ENCODE measurements around the gene MRPS10. TPM values are rescaled to one million over a fixed set of nuclear protein-coding genes. Genes with fewer than 3 reads are reported as not detected.
"Not testable (repeated sequence)": the region's sequence is repeated elsewhere in the genome, so short reads cannot be mapped to it uniquely, and the experiment has no call there.

MRPS10 gene
- total RNA-seq, 2 experiments from 2014 or later: 39.7 to 40.7 TPM

GRCh38 chr6:42201382-42201781 is 16.3 kb downstream of the MRPS10 start:
- DNase-seq: no peak
- Mint-ChIP-seq H3K27me3 (ENCODE audit: low read depth) (no peaks in the 10 kb centered on the region), H3K36me3 (ENCODE audit: low read depth) (peaks cover 27% of the 10 kb centered on the region), H3K9me3 (peaks cover 3% of the 10 kb centered on the region), H3K27ac (no peak overlapping the region), H3K4me1 (ENCODE audit: low read depth) (no peaks in the 10 kb centered on the region), H3K4me3 (no peak overlapping the region)
- intact Hi-C loops (cut with micrococcal nuclease): no loop called here
- CTCF ChIA-PET: interaction anchor here (0.8 to 2.6 kb wide), 2 partner anchors 13 to 14 kb away, joined by 3 to 17 read pairs; no protein-coding TSS in a partner anchor

- H3K27ac Mint-ChIP-seq: no peak overlapping the region
- intact Hi-C loops (cut with micrococcal nuclease): no loop called here
Measured at GRCh38 chr6:42200035-42200434, 17.6 kb downstream of the MRPS10 start.

GRCh38 chr6:42199106-42199981 is 18.3 kb downstream of the MRPS10 start:
- DNase-seq: no peak
- H3K4me1 Mint-ChIP-seq (ENCODE audit: low read depth): no peaks in the 10 kb centered on the region
- intact Hi-C loops (cut with micrococcal nuclease): no loop called here
- CTCF ChIA-PET: interaction anchor here (1.4 kb wide), 1 partner anchor 15 kb away, joined by 3 read pairs; no protein-coding TSS in a partner anchor
- no peak overlapping the region for H3K4me3 Mint-ChIP-seq
- peaks cover 3% of the 10 kb centered on the region for H3K9me3 Mint-ChIP-seq
- H3K27ac Mint-ChIP-seq: no peak overlapping the region
- H3K27me3 Mint-ChIP-seq (ENCODE audit: low read depth): no peaks in the 10 kb centered on the region
- H3K36me3 Mint-ChIP-seq (ENCODE audit: low read depth): peaks cover 21% of the 10 kb centered on the region

More at GRCh38 chr6:42200035-42200434, 17.6 kb downstream of the MRPS10 start:
- CTCF ChIA-PET: interaction anchor here (1.4 kb wide), 1 partner anchor 14 kb away, joined by 3 read pairs; no protein-coding TSS in a partner anchor
- Mint-ChIP-seq H3K4me3 (no peak overlapping the region), H3K36me3 (ENCODE audit: low read depth) (peaks cover 21% of the 10 kb centered on the region), H3K27me3 (ENCODE audit: low read depth) (no peaks in the 10 kb centered on the region), H3K9me3 (peaks cover 3% of the 10 kb centered on the region), H3K4me1 (ENCODE audit: low read depth) (no peaks in the 10 kb centered on the region)
- DNase-seq: no peak

GRCh38 chr6:42197555-42198362 is 19.9 kb downstream of the MRPS10 start:
- Mint-ChIP-seq H3K4me1 (ENCODE audit: low read depth) (no peaks in the 10 kb centered on the region), H3K27me3 (ENCODE audit: low read depth) (no peaks in the 10 kb centered on the region), H3K4me3 (no peak overlapping the region), H3K36me3 (ENCODE audit: low read depth) (peaks cover 19% of the 10 kb centered on the region), H3K9me3 (peaks cover 3% of the 10 kb centered on the region), H3K27ac (no peak overlapping the region)
- CTCF ChIA-PET: no interaction called here
- peak; percentile 24 for DNase-seq
- intact Hi-C loops (cut with micrococcal nuclease): no loop called here

- no peak for DNase-seq
- Mint-ChIP-seq H3K9me3 (peaks cover 3% of the 10 kb centered on the region), H3K36me3 (ENCODE audit: low read depth) (peaks cover 12% of the 10 kb centered on the region), H3K4me1 (ENCODE audit: low read depth) (no peaks in the 10 kb centered on the region), H3K27ac (no peak overlapping the region), H3K27me3 (ENCODE audit: low read depth) (no peaks in the 10 kb centered on the region), H3K4me3 (no peak overlapping the region)
- CTCF ChIA-PET: interaction anchor here (1.6 kb wide), 2 partner anchors 19 to 91 kb away, joined by 5 to 6 read pairs; no protein-coding TSS in a partner anchor
- intact Hi-C loops (cut with micrococcal nuclease): no loop called here
Measured at GRCh38 chr6:42195415-42195814, 22.2 kb downstream of the MRPS10 start.

- CTCF ChIA-PET: interaction anchor here (0.6 to 1.6 kb wide), 3 partner anchors 89 to 565 kb away, joined by 3 to 8 read pairs (median 5); no protein-coding TSS in a partner anchor
- intact Hi-C loops (cut with micrococcal nuclease): no loop called here
- no peak for DNase-seq
- Mint-ChIP-seq H3K9me3 (no peaks in the 10 kb centered on the region), H3K36me3 (ENCODE audit: low read depth) (peaks cover 1% of the 10 kb centered on the region), H3K27ac (no peak overlapping the region), H3K27me3 (ENCODE audit: low read depth) (no peaks in the 10 kb centered on the region), H3K4me3 (no peak overlapping the region), H3K4me1 (ENCODE audit: low read depth) (no peaks in the 10 kb centered on the region)
Measured at GRCh38 chr6:42194056-42194455, 23.6 kb downstream of the MRPS10 start.

GRCh38 chr6:42193491-42193894 is 24.2 kb downstream of the MRPS10 start:
- DNase-seq: no peak
- intact Hi-C loops (cut with micrococcal nuclease): no loop called here
- no peaks in the 10 kb centered on the region for H3K4me1 Mint-ChIP-seq (ENCODE audit: low read depth)
- H3K27me3 Mint-ChIP-seq (ENCODE audit: low read depth): no peaks in the 10 kb centered on the region
- no peaks in the 10 kb centered on the region for H3K9me3 Mint-ChIP-seq
- H3K27ac Mint-ChIP-seq: no peak overlapping the region
- peaks cover 1% of the 10 kb centered on the region for H3K36me3 Mint-ChIP-seq (ENCODE audit: low read depth)
- CTCF ChIA-PET: interaction anchor here (0.6 to 1.7 kb wide), 4 partner anchors 21 to 565 kb away, joined by 3 to 8 read pairs (median 6); no protein-coding TSS in a partner anchor
- no peak overlapping the region for H3K4me3 Mint-ChIP-seq

GRCh38 chr6:42192385-42192784 is 25.3 kb downstream of the MRPS10 start:
- H3K27me3 Mint-ChIP-seq (ENCODE audit: low read depth); H3K27ac Mint-ChIP-seq; intact Hi-C loops (cut with micrococcal nuclease); DNase-seq; H3K4me1 Mint-ChIP-seq (ENCODE audit: low read depth); H3K4me3 Mint-ChIP-seq; H3K9me3 Mint-ChIP-seq; H3K36me3 Mint-ChIP-seq (ENCODE audit: low read depth): not testable (repeated sequence)
- CTCF ChIA-PET: interaction anchor here (1.0 to 1.7 kb wide), 2 partner anchors 11 to 22 kb away, joined by 4 to 8 read pairs; no protein-coding TSS in a partner anchor

- Mint-ChIP-seq H3K27ac (no peak overlapping the region), H3K4me1 (ENCODE audit: low read depth) (no peaks in the 10 kb centered on the region), H3K27me3 (ENCODE audit: low read depth) (no peaks in the 10 kb centered on the region), H3K36me3 (ENCODE audit: low read depth) (peaks cover 1% of the 10 kb centered on the region), H3K9me3 (no peaks in the 10 kb centered on the region), H3K4me3 (no peak overlapping the region)
- DNase-seq: no peak
- intact Hi-C loops (cut with micrococcal nuclease): no loop called here
- CTCF ChIA-PET: interaction anchor here (0.6 to 1.0 kb wide), 2 partner anchors 13 to 975 kb away, joined by 3 to 4 read pairs; no protein-coding TSS in a partner anchor
Measured at GRCh38 chr6:42190554-42191183, 27.0 kb downstream of the MRPS10 start.

- H3K27ac Mint-ChIP-seq: no peak overlapping the region
- DNase-seq: no peak
- intact Hi-C loops (cut with micrococcal nuclease): no loop called here
- CTCF ChIA-PET: interaction anchor here (1.6 kb wide), 1 partner anchor 84 kb away, joined by 4 read pairs; no protein-coding TSS in a partner anchor
- H3K36me3 Mint-ChIP-seq (ENCODE audit: low read depth): peaks cover 1% of the 10 kb centered on the region
- no peak overlapping the region for H3K4me3 Mint-ChIP-seq
- H3K27me3 Mint-ChIP-seq (ENCODE audit: low read depth): no peaks in the 10 kb centered on the region
- H3K9me3 Mint-ChIP-seq: no peaks in the 10 kb centered on the region
- no peaks in the 10 kb centered on the region for H3K4me1 Mint-ChIP-seq (ENCODE audit: low read depth)
Measured at GRCh38 chr6:42188406-42188805, 29.3 kb downstream of the MRPS10 start.

- Mint-ChIP-seq H3K4me1 (ENCODE audit: low read depth) (no peaks in the 10 kb centered on the region), H3K4me3 (no peak overlapping the region), H3K27ac (no peak overlapping the region), H3K36me3 (ENCODE audit: low read depth) (peaks cover under 1% of the 10 kb centered on the region), H3K27me3 (ENCODE audit: low read depth) (no peaks in the 10 kb centered on the region), H3K9me3 (no peaks in the 10 kb centered on the region)
- intact Hi-C loops (cut with micrococcal nuclease): no loop called here
- CTCF ChIA-PET: interaction anchor here (0.9 kb wide), 1 partner anchor 362 kb away, joined by 3 read pairs; no protein-coding TSS in a partner anchor
- DNase-seq: no peak
Measured at GRCh38 chr6:42185597-42185996, 32.1 kb downstream of the MRPS10 start.

- H3K36me3 Mint-ChIP-seq (ENCODE audit: low read depth): no peaks in the 10 kb centered on the region
- no peaks in the 10 kb centered on the region for H3K9me3 Mint-ChIP-seq
- H3K27me3 Mint-ChIP-seq (ENCODE audit: low read depth): no peaks in the 10 kb centered on the region
- CTCF ChIA-PET: no interaction called here
- H3K4me3 Mint-ChIP-seq: no peak overlapping the region
- no peak overlapping the region for H3K27ac Mint-ChIP-seq
- no peak for DNase-seq
- no peaks in the 10 kb centered on the region for H3K4me1 Mint-ChIP-seq (ENCODE audit: low read depth)
- intact Hi-C loops (cut with micrococcal nuclease): no loop called here
Measured at GRCh38 chr6:42184475-42184874, 33.2 kb downstream of the MRPS10 start.

Measured in activated naive CD4-positive, alpha-beta T cell treated with anti-CD3 and anti-CD28 coated beads for 36 hours (primary cell).